Heart left ventricle (tissue), 13 donors: ENCODE measurements around the gene CANT1.

Source experiments
- CTCF ChIP-seq, 12 donors: fragments of 200-600 bp; sonication (generic) in 4 of 12; IDR thresholded peaks; one replicate each; pipeline versions ENCODE4 v1.5.0 to v1.8.0; 2018 to 2022; ENCODE audit warnings: antibody characterized with exemption in 12 of 12, mild to moderate bottlenecking in 5 of 12
- POLR2A ChIP-seq, 2 donors: fragments of 450-650 bp; IDR thresholded peaks; one replicate each; pipeline ENCODE4 v1.6.1; 2017; ENCODE audit warnings: antibody characterized with exemption in 2 of 2, mild to moderate bottlenecking in 2 of 2, moderate library complexity in 2 of 2
- donor health status: ischemic (EF 13 %, LVEDD 7.1; RV severe dilation, severe dysfunction).
- donor health status: DM: no; HTN: yes; CAD: no.
- donor health status: DM: no; HTN: no; CAD: no.
- donor health status: ischemic (EF 25% LVEDD 6.9; RV normal size, moderate dysfunction).
- donor health status: ischemic (EF 25% LVEDD 5.7; RV mildly dilated, moderate dysfunction).
- donor health status: ischemic (EF 35%, LVEDD 5.7; RV mildly dilated, moderate dysfunction).
- donor health status: nonischemic (EF 11% LVEDD 7.7; RV severe dilation, severe dysfunction).
- donor health status: DM: yes; HTN: yes; CAD: no.
- donor health status: PGD.
- donor health status: ischemic (EF 29% LVEDD 5.4; RV normal size, mild dysfunction).
- donor health status: nonischemic (EF 23%, LVEDD 6.1; RV moderate dilation, normal function).

GRCh38 chr17:79011451-79012147 lies 2.0 kb upstream of the CANT1 start:
- TF ChIP-seq CTCF (IDR thresholded peaks at IDR 0.05), result no peak
- TF ChIP-seq POLR2A (IDR thresholded peaks at IDR 0.05), result no peak
